HG03064 (cell line): ENCODE results near the gene MRTFB.
"Not testable (repeated sequence)": the region's sequence is repeated elsewhere in the genome, so short reads cannot be mapped to it uniquely, and the experiment has no call there.

Source experiments
- ATAC-seq: cut with Tn5 transposase; IDR thresholded peaks from one replicate; pipeline ENCODE4 v1.9.1; 2021; ENCODE audit warnings: low read depth; ENCODE audit not compliant: unreplicated experiment

The MRTFB gene, protein sequence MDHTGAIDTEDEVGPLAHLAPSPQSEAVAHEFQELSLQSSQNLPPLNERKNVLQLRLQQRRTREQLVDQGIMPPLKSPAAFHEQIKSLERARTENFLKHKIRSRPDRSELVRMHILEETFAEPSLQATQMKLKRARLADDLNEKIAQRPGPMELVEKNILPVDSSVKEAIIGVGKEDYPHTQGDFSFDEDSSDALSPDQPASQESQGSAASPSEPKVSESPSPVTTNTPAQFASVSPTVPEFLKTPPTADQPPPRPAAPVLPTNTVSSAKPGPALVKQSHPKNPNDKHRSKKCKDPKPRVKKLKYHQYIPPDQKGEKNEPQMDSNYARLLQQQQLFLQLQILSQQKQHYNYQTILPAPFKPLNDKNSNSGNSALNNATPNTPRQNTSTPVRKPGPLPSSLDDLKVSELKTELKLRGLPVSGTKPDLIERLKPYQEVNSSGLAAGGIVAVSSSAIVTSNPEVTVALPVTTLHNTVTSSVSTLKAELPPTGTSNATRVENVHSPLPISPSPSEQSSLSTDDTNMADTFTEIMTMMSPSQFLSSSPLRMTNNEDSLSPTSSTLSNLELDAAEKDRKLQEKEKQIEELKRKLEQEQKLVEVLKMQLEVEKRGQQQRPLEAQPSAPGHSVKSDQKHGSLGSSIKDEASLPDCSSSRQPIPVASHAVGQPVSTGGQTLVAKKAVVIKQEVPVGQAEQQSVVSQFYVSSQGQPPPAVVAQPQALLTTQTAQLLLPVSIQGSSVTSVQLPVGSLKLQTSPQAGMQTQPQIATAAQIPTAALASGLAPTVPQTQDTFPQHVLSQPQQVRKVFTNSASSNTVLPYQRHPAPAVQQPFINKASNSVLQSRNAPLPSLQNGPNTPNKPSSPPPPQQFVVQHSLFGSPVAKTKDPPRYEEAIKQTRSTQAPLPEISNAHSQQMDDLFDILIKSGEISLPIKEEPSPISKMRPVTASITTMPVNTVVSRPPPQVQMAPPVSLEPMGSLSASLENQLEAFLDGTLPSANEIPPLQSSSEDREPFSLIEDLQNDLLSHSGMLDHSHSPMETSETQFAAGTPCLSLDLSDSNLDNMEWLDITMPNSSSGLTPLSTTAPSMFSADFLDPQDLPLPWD

DNA sequence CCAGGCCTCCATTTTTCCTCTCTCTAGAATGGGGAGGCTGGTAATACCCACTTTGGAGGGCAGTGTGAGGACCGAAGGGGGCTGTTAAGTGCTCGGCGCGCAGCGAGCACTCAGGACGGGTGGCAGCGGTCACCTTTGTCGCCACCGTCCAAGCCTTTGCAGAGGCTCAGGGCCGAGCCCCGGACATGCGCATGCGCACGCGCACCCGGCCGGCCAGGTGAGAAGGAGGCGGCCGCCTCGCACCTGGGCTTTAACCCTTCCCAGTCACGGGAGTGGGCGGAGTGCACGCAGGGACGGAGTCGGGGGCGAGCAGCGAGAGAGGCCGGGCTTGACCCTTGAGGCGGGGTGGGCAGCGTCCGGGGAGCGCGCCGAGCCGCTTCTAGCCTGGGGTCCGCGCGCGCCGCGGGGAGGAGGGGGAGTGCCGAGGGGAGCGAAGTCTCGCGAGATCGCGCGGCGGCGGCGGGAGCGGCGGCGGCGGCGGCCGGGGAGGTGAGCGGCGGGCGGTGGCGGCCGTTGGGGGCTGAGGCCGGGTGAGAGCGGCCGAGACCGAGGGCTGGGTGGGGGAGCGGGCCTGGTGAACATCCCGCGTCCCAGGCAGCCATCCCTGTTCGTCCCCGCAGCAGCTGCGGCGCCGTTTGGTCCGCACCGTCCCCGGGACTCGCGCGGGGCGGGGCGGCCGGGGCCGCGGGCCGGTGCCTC lies at the start of gene MRTFB:
Gene MRTFB, plus strand, starts transcription at position 443 of the 699 bp plus-strand sequence. CDS start 69,288 bp downstream, outside the sequence.
- ATAC-seq = peak; percentile 69

DNA sequence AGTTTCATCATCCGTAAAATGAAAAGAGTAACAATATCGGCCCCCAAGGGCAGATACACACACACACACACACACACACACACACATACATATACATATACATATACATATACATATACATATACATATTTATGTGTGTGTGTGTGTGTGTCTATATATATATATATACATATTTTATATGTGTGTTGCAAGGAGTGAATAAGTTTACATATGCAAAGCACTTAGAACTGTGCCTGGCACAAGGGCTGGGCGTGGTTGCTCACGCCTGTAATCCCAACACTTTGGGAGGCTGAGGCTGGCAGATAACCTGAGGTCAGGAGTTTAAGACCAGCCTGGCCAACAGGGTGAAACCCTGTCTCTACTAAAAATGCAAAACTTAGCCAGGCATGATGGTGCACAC lies 47.6 kb upstream of the MRTFB start:
- ATAC-seq = not testable (repeated sequence)

GRCh38 chr16:14024283-14024682 lies 46.8 kb upstream of the MRTFB start:
- no peak for ATAC-seq

DNA sequence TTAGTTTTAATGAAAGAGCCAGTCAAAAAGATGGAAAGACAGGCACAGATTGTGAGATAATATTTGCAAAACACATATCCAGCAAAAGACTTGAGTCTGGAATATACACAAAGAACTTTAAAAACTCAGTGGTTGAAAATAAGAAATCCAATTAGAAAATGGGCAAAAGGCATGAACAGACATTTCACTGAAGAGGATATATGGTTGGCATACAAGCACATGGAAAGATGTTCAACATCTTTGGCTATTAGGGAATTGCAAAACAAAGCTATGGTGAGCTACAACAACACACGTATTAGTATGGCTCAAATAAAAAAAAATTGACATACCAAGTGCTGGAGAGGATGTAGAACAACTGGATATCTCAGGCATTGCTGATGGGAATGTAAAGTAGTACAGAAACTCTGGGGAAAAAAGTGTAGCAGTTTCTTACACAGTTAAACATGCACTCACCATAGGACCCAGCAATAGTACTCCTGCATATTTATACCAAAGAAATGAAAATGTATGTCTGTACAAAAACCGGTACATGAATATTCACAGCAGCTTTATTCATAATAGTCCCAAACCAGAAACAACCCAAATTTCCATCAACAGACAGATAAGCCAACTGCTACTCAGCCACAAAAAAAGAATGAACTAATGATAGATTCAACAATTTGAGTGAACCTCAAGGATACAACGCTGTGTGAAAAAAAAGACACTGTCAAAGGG lies 44.4 kb upstream of the MRTFB start:
- no peak for ATAC-seq

- no peak for ATAC-seq
Measured at GRCh38 chr16:14028202-14028601, 42.9 kb upstream of the MRTFB start.

GRCh38 chr16:14029658-14030057 lies 41.5 kb upstream of the MRTFB start:
- ATAC-seq = no peak

DNA sequence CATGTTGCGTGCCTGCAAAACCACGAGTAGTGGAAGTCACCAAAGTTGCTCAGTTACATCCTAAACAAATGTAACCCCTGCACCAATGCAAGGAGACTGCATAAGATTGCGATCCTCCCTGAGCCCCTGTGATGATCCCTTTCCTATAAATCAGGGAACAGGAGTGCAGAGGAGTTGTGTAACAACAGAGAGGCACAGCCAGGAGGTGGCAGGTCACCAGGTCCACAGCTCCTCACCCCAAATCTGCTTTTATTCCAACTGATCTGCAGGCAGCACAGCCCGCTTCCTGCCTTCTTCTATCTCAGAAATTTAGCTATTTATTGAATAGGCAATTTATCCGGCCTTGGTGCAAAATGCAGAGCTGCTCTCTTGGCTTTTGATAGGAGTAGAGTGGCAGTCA lies 36.0 kb upstream of the MRTFB start:
- no peak for ATAC-seq

DNA sequence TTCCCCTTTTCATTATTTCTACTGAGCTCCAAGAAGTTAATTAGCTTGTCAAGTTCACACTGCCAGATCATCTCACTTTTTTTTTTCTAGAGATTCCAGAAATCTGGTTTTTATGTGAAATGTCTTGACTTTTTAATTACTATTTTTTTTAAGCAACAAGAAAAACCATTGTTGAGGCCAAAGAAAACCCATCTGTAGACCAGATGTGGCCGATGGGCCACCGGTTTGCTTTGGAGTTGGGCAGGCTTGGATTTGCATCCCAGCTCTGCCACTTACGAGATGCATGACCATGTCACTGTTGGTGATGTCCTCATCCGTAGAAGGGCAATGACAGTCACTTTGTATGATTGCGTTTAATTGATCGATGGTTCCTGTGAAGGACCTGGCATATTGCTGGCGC lies 34.2 kb upstream of the MRTFB start:
- no peak for ATAC-seq

GRCh38 chr16:14037960-14038359 lies 33.2 kb upstream of the MRTFB start:
- ATAC-seq = no peak

DNA sequence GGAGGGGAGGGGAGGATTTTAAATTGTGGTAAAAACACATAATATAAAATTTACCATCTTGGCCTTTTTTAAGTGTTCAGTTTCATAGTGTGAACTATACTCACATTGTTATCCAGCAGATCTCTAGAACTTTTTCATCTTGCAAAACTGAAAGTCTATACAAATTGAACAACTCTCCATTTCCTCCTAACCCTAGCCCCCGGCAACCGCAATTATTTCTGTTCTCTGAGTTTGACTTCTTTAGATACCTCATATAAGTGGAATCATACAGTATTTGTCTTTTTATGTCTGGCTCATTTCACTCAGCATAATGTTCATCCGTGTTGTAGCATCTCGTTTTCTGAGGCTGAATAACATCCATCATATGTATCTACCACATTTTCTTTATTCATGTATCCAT lies 30.0 kb upstream of the MRTFB start:
- no peak for ATAC-seq

DNA sequence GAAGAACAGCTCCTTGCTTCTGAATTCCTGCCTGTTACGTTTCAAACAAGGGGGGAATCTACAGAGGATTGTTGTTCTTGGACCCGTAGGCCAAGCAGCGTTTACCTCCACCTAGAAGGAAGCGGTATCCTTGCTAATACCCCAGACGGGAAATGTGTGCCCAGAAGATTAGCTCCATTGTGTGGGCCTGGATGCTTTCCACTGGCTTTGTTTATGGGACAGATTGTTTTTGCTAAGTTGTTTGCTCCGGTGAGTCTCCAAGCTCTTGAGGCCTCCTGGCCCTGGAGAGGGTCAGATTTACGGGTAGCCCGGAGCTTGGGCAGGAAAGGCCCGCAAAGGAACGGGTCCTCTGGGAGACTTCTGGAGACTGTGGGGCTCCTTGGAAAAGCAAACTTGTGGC lies 28.4 kb upstream of the MRTFB start:
- ATAC-seq = no peak

GRCh38 chr16:14043278-14043677 lies 27.8 kb upstream of the MRTFB start:
- ATAC-seq = no peak

- no peak for ATAC-seq
Measured at GRCh38 chr16:14043793-14044192, 27.3 kb upstream of the MRTFB start.

GRCh38 chr16:14047121-14047859 lies 23.8 kb upstream of the MRTFB start:
- ATAC-seq = not testable (repeated sequence)

GRCh38 chr16:14050291-14051027 lies 20.7 kb upstream of the MRTFB start:
- no peak for ATAC-seq

DNA sequence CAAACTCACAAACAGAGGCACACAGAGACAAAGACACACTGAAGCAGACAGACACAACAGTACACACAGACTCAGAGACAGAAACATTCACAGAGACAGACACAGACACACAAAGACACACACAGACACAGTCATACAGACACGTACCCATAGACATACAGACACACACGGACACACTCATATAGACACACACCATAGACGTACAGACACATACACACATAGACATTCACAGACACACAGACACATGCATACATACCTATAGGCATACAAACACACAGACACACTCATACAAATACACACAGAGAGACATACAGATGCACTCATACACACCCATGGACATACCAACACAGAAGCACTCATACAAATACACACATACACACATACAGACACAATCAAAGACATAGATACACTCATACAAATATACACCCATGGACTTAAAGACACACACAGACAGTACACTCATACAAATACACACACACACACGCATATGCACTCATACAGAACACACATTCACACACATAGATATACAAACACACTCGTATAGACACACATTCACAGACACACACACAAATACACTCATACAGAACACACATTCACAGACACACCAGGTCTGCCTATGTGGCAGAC lies 19.9 kb upstream of the MRTFB start:
- no peak for ATAC-seq

GRCh38 chr16:14056970-14057369 lies 14.1 kb upstream of the MRTFB start:
- no peak for ATAC-seq

DNA sequence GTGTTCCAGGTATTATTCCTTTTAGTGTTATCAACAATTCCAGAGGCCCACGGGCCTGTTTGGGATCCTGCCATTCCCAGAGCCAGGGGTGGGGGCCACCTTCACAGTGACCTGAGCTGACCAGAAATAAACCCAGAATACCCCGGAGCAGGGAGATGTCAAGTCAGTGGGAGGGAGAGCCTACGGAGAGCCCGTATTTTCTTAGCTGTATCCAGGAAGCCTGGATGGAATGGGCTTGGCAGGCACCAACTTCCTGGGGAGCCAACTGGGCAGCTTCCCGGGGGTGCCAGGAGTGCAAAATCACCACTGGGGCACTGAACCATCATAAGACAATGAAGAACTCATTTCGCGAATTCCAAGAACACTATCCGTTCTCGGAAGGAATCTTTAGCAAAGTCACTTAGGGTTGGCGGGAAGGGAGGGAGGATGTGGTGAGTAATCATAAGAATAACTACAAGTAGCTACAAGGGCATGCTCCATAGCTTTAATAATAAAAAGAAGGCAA lies 13.2 kb upstream of the MRTFB start:
- no peak for ATAC-seq
